GM04503 (cell line): ENCODE measurements around the gene EYS.

Experiments used
- DNase-seq: peaks from one replicate; pipeline ENCODE4 v3.0.0-alpha.2; 2012; ENCODE audit warnings: low read depth

EYS gene

GRCh38 chr6:64128301-64129024 is 1578.6 kb downstream of the EYS start:
- no peak for DNase-seq

GRCh38 chr6:64123761-64124633 is 1583.0 kb downstream of the EYS start:
- DNase-seq: no peak

DNA sequence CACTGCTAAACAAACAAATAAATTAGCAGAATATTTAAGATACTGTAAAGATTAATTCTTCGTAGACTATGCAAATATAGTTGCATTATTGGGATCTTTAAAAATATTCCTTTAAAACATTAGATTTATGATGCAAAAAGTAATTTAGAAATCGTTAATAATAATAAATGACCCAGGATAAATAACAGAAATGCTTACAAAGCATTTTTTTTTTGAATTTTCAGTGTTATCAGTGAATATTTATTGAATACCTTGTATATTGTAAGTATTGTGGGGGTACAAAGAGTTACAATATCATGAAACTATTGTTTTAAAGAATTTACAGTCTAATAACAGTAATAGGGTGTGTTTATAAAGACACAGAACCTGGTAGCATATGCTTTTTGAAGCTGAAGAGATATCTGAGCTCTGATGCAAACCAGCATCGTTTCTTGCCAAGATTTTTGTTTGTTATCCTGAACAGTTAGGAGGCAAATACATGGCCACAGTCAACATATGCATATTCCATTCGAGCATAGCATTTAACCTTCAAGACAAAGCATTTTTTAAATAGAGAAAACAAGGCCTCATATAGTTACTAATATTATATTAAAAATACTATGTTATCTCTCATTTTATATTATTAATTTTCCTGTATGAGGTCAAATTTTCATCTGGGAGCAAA is 1584.2 kb downstream of the EYS start:
- DNase-seq: no peak

- no peak for DNase-seq
Observed at GRCh38 chr6:64121011-64121565, 1585.9 kb downstream of the EYS start.

DNA sequence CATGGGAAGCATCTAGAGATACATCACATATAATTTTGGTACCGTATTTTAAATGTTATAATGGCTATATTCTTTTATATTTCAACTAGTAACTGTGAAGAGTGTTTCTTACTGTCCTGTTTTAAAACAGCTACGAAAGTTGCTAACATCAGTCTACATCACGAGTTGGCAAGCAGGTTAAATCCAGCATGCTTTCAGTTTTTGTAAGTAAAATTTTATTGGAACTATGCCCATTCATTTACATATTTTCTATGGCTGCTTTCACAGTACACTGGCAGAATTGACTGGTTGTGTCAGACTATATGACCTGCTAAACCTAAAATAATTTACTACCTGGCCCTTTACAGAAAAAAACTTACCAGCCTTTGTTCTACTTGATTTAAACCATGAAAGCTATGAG is 1593.3 kb downstream of the EYS start:
- DNase-seq: no peak

- no peak for DNase-seq
Observed at GRCh38 chr6:64104051-64104450, 1603.0 kb downstream of the EYS start.

- DNase-seq: no peak
Observed at GRCh38 chr6:64103480-64103879, 1603.5 kb downstream of the EYS start.

DNA sequence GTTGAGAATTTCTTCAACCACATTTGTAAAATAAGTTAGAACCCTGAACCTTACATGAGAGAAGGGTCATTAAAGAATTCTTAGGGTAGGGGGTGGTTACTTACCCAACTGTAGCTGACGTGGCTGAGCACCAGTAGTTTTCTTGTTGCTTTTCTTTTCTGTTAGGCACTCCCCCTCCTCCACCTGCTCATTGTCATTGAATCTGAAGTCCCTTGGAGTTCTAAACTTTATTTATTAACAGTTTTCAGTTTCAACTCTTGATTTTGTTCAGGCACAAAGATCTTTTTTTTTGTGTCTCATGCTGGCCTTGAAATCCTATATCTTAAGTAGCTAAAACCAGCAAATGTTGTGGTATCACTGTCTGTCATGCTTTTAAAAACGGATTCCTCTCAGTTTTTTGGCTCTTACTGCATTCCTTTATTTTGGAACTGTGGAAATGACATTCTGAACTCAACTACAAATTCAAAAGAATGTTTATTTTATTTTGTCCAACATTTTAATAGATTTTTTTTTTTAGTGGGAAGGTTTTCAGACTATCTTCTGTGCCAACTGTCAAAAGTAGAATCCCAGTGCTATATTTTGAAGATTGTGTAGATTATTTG is 1606.2 kb downstream of the EYS start:
- no peak for DNase-seq

DNA sequence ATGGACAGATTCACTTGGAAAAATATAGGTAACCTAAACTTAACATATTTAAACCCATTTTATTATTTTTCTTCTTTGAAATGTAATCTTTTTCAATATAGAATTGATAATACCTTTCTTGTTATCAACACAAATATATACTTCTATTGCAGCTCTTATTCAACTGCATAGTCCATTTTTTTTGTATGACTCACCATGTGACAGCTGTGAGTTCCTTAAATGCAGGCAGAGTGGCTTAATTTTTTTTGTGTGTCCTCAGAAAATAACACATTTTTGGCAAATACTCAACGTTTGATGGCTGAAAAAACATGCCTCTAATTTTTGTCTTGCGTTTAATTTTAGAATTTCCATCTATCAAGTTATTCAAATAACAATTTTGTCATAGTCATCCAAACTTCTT is 1616.7 kb downstream of the EYS start:
- no peak for DNase-seq

- DNase-seq: no peak
Observed at GRCh38 chr6:64085126-64085525, 1621.9 kb downstream of the EYS start.

GRCh38 chr6:64084185-64084663 is 1622.8 kb downstream of the EYS start:
- no peak for DNase-seq

- DNase-seq: no peak
Observed at GRCh38 chr6:64083261-64083660, 1623.8 kb downstream of the EYS start.

- DNase-seq: no peak
Observed at GRCh38 chr6:64081453-64081852, 1625.6 kb downstream of the EYS start.

GRCh38 chr6:64074981-64075380 is 1632.0 kb downstream of the EYS start:
- no peak for DNase-seq

DNA sequence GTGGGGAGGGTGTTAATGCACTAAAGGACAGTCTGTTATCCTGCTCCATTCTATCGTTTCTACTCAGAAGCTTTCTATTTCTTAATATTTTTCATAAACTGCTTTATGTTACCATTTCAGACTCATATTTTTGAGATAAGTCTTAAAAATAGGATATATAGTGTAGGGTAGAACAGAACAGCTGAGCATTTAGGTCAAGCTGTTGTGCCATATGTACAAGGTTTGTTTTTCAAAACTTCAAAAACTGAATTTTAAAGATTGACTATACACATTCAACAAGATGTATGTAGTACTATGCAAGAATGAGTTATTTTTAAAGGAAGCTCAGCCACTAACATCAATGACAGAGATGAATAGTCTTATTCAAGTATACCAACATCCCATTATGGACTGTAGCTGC is 1634.3 kb downstream of the EYS start:
- no peak for DNase-seq

GRCh38 chr6:64064919-64065318 is 1642.1 kb downstream of the EYS start:
- no peak for DNase-seq

DNA sequence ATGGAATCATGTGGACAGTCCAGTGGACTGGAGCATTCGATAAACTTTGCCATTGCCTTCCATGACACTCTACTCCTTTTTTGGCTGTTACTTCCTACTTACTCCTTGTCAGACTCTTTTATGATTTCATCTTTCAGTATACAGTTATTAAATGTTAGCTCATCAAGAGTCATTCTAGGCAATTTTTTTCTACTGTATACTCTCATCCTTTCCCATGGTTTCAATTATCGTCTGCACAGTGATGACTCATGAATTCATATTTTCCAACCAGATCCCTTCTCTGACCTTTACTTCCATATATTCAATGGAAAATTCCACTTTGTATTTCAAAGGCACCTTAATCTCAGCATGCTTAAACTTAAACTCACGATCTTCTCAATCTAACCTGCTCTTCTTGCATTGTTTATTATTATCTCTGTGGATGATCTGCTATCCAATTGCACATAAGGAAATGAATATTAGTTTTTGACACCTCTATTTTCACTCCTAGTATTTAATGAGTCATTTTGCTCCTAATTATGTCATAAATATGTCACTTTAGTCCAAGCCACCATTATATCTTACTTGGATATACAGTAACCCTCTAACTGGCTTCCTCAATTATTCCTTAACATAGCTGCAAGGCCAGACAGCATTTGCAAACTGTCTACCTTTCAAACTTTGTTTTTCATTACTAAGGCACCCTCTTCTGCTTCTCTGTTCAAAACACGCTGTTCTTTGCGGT is 1643.9 kb downstream of the EYS start:
- no peak for DNase-seq

DNA sequence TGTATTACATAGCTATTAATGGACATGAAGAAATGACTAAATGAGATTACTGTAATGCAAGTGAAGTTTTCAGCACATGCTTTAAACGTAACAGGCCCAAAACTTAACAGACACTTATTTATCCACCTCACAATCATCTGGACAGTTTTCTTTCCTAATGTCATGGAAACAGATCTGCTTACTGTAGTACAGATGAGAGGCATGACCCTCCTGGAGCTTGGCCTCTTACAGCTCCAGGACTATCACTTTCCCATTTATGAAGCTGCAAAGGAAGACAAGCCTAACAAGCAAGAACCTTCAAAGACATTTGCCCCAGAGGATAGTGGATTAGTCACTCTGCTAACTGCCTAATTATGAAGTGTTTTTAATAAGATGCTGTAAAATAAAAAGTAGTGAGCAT is 1652.2 kb downstream of the EYS start:
- DNase-seq: no peak

DNA sequence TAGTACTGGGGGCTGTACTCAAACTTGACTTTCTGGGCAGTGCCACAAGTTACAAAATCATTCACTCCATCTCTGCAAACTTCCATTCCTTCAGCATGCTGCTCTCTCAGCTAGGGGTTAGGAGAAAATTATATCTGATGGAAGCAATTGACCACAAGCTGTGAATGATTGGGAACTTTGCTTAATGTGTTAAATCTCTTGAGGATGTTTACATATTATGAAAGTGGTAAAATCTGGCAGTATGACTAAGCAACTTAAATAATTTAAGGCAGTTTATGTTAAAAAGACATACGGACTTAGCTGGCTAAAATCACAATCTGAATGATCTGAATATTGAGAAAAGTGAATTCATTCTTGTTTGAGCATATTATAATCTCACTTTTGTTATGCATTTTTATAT is 1656.4 kb downstream of the EYS start:
- DNase-seq: no peak

- DNase-seq: no peak
Observed at GRCh38 chr6:64049736-64050135, 1657.3 kb downstream of the EYS start.

- no peak for DNase-seq
Observed at GRCh38 chr6:64046746-64047208, 1660.2 kb downstream of the EYS start.
